HCT116 (cell line): ENCODE results near the gene MYH10.

Experiments
- CEBPB ChIP-seq: IDR thresholded peaks from 2 replicates; pipeline ENCODE4 v1.6.1; 2012; ENCODE audit warnings: low read depth
- ELF1 ChIP-seq: IDR thresholded peaks from 2 replicates; pipeline ENCODE4 v1.6.1; 2012; ENCODE audit warnings: low read depth, borderline replicate concordance
- EZH2 ChIP-seq: fragments of 200-600 bp; sonication (generic); IDR thresholded peaks from 2 replicates; pipeline ENCODE4 v1.6.1; 2017; ENCODE audit warnings: antibody characterized with exemption, mixed run types
- EZH2phosphoT487 ChIP-seq: fragments of 200-600 bp; IDR thresholded peaks from 2 replicates; pipeline ENCODE4 v1.6.1; 2018; ENCODE audit warnings: antibody characterized with exemption, borderline replicate concordance
- POLR2A ChIP-seq: IDR thresholded peaks from 2 replicates; pipeline ENCODE4 v1.7.0; 2011; ENCODE audit warnings: borderline replicate concordance; ENCODE audit not compliant: insufficient read depth, insufficient read length; ENCODE audit errors: extremely low read depth
- POLR2AphosphoS5 ChIP-seq: IDR thresholded peaks from 2 replicates; pipeline ENCODE4 v1.6.1; 2011; ENCODE audit warnings: mild to moderate bottlenecking, low read depth, low read length, moderate library complexity
- SIN3A ChIP-seq: IDR thresholded peaks from 2 replicates; pipeline ENCODE4 v1.6.1; 2012; ENCODE audit warnings: low read depth
- SP1 ChIP-seq: IDR thresholded peaks from 2 replicates; pipeline ENCODE4 v1.6.1; 2012; ENCODE audit warnings: low read depth
- YY1 ChIP-seq: IDR thresholded peaks from 2 replicates; pipeline ENCODE4 v1.6.1; 2011; ENCODE audit warnings: low read length, low read depth, moderate library complexity, mild to moderate bottlenecking; ENCODE audit not compliant: insufficient replicate concordance; ENCODE audit errors: extremely low read depth
- TF ChIP-seq, protein P1 (sequence below), 3 experiments: fragments of 200-600 bp in 1 of 3; sonication (generic) in 1 of 3; IDR thresholded peaks in 2 of 3; conservative IDR thresholded peaks in 1 of 3; 2 replicates each; pipeline ENCODE4 v1.5.1; 2012 to 2017; ENCODE audit warnings: low read depth in 2 of 3, low read length in 2 of 3, antibody characterized with exemption in 1 of 3, borderline replicate concordance in 1 of 3, control low read depth in 1 of 3, mild to moderate bottlenecking in 1 of 3, mixed read lengths in 1 of 3, mixed run types in 1 of 3, moderate library complexity in 1 of 3; ENCODE audit not compliant: insufficient read depth in 1 of 3

DNA sequence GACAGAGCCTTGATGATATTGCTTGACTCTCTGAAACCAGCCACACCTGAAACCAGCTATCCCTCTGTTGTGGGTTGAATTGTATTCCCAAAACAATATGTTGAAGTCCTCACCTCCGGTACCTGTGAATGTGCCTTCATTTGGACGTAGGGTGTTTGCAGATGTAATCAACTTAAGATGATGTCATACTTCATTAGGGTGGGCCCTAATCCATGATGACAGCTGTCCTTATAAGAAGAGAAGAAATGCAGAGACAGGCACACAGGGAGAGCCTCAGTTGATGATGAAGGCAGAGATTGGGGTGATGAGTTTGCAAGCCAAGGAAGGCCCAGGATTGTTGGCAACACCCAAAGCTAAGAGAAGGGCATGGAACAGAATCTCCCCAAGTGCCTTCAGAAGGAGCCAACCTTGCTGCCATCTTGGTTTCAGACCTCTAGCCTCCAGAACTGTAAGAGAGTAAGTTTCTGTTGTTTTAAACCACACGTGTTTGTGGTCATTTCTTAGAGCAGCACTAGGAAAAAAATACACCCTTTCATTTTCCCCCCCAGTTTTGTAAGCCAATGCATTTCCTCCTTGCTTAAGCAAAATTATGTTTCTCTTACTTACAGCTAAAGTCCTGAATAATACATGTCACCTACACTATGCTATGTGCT, 29.4 kb upstream of the MYH10 start:
- TF ChIP-seq, protein P1, sequence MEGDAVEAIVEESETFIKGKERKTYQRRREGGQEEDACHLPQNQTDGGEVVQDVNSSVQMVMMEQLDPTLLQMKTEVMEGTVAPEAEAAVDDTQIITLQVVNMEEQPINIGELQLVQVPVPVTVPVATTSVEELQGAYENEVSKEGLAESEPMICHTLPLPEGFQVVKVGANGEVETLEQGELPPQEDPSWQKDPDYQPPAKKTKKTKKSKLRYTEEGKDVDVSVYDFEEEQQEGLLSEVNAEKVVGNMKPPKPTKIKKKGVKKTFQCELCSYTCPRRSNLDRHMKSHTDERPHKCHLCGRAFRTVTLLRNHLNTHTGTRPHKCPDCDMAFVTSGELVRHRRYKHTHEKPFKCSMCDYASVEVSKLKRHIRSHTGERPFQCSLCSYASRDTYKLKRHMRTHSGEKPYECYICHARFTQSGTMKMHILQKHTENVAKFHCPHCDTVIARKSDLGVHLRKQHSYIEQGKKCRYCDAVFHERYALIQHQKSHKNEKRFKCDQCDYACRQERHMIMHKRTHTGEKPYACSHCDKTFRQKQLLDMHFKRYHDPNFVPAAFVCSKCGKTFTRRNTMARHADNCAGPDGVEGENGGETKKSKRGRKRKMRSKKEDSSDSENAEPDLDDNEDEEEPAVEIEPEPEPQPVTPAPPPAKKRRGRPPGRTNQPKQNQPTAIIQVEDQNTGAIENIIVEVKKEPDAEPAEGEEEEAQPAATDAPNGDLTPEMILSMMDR (IDR thresholded peaks at IDR 0.05 in 2 of 3, conservative IDR thresholded peaks at IDR 0.05 in 1 of 3; ENCODE audit: borderline replicate concordance in 1 of 3, insufficient read depth in 1 of 3, low read depth in 2 of 3, low read length in 2 of 3) = no peak
- TF ChIP-seq EZH2phosphoT487 (no peak), CEBPB (no peak), POLR2A (no peak), EZH2 (no peak), YY1 (no peak), SP1 (no peak), POLR2AphosphoS5 (no peak), ELF1 (no peak), SIN3A (no peak)
